ENCODE data around the gene SNF8.

Gene SNF8

GRCh38 chr17:48892940-48893645 lies 51.5 kb downstream of the SNF8 start (continued):
- TF ChIP-seq PRDM10 (tag by site-specific recombination; IDR thresholded peaks at IDR 0.05) = peak; percentile 65
- TF ChIP-seq ZNF843 (tag by site-specific recombination; IDR thresholded peaks at IDR 0.05) = 0 out of 2 replicates have a peak, but pooled peaks have one; percentile 33
- TF ChIP-seq GLI4 (tag by site-specific recombination; IDR thresholded peaks at IDR 0.05) = no peak
- no peak for TF ChIP-seq ZNF791 (tag by site-specific recombination; IDR thresholded peaks at IDR 0.05)
- no peak for TF ChIP-seq ZNF529 (tag by site-specific recombination; IDR thresholded peaks at IDR 0.05; ENCODE audit: insufficient replicate concordance)
- no peak for TF ChIP-seq SETDB1 (IDR thresholded peaks at IDR 0.05; ENCODE audit: insufficient read length, low read length)
- no peak for TF ChIP-seq ZNF132 (tag by site-specific recombination; IDR thresholded peaks at IDR 0.05; ENCODE audit: borderline replicate concordance)
- TF ChIP-seq ZBTB26 (tag by site-specific recombination; optimal IDR thresholded peaks at IDR 0.05) = peak; percentile 22
- no peak; the same call in 1 of the 2 replicates for TF ChIP-seq KLF7 (tag by site-specific recombination; IDR thresholded peaks at IDR 0.05; ENCODE audit: borderline replicate concordance)
- TF ChIP-seq PRDM2 (tag by site-specific recombination; IDR thresholded peaks at IDR 0.05; ENCODE audit: borderline replicate concordance) = no peak
- TF ChIP-seq ZNF214 (tag by site-specific recombination; IDR thresholded peaks at IDR 0.05; ENCODE audit: borderline replicate concordance) = no peak
- TF ChIP-seq ZBTB6 (tag by site-specific recombination; IDR thresholded peaks at IDR 0.05) = no peak
- no peak for TF ChIP-seq ZNF366 (tag by site-specific recombination; conservative IDR thresholded peaks at IDR 0.05)
- TF ChIP-seq ZBTB1 (tag by site-specific recombination; IDR thresholded peaks at IDR 0.05) = no peak
- no peak for TF ChIP-seq ZNF155 (tag by site-specific recombination; IDR thresholded peaks at IDR 0.05)
- TF ChIP-seq ZNF311 (tag by site-specific recombination; IDR thresholded peaks at IDR 0.05; ENCODE audit: borderline replicate concordance) = no peak
- TF ChIP-seq ZNF133 (tag by site-specific recombination; IDR thresholded peaks at IDR 0.05) = no peak
- TF ChIP-seq YY1 (tag by site-specific recombination; IDR thresholded peaks at IDR 0.05) = no peak
- peak; percentile 61; the same call in 1 of the 2 replicates for TF ChIP-seq ZBTB48 (tag by site-specific recombination; IDR thresholded peaks at IDR 0.05)
- no peak for TF ChIP-seq ZSCAN5A (tag by site-specific recombination; IDR thresholded peaks at IDR 0.05)
- peak; percentile 55; the same call in 1 of the 2 replicates for TF ChIP-seq KLF8 (tag by site-specific recombination; IDR thresholded peaks at IDR 0.05)
- TF ChIP-seq ZFP41 (tag by site-specific recombination; IDR thresholded peaks at IDR 0.05; ENCODE audit: borderline replicate concordance) = no peak
- TF ChIP-seq ZNF280C (tag by site-specific recombination; IDR thresholded peaks at IDR 0.05) = no peak

Data from HEK293 (cell line).